Heart left ventricle (tissue), 13 donors: ENCODE results near the gene C2orf92.

Experiments used
- CTCF ChIP-seq, 12 donors: fragments of 200-600 bp; sonication (generic) in 4 of 12; IDR thresholded peaks; one replicate each; pipeline versions ENCODE4 v1.5.0 to v1.8.0; 2018 to 2022; ENCODE audit warnings: antibody characterized with exemption in 12 of 12, mild to moderate bottlenecking in 5 of 12
- POLR2A ChIP-seq, 2 donors: fragments of 450-650 bp; IDR thresholded peaks; one replicate each; pipeline ENCODE4 v1.6.1; 2017; ENCODE audit warnings: antibody characterized with exemption in 2 of 2, mild to moderate bottlenecking in 2 of 2, moderate library complexity in 2 of 2
- donor health status: ischemic (EF 13 %, LVEDD 7.1; RV severe dilation, severe dysfunction).
- donor health status: DM: no; HTN: yes; CAD: no.
- donor health status: DM: no; HTN: no; CAD: no.
- donor health status: ischemic (EF 25% LVEDD 6.9; RV normal size, moderate dysfunction).
- donor health status: ischemic (EF 25% LVEDD 5.7; RV mildly dilated, moderate dysfunction).
- donor health status: ischemic (EF 35%, LVEDD 5.7; RV mildly dilated, moderate dysfunction).
- donor health status: nonischemic (EF 11% LVEDD 7.7; RV severe dilation, severe dysfunction).
- donor health status: DM: yes; HTN: yes; CAD: no.
- donor health status: PGD.
- donor health status: ischemic (EF 29% LVEDD 5.4; RV normal size, mild dysfunction).
- donor health status: nonischemic (EF 23%, LVEDD 6.1; RV moderate dilation, normal function).

GRCh38 chr2:97717613-97717995, 48.1 kb downstream of the C2orf92 start:
- no peak for TF ChIP-seq CTCF (IDR thresholded peaks at IDR 0.05)
- no peak for TF ChIP-seq POLR2A (IDR thresholded peaks at IDR 0.05)
